GM18499 (cell line): Measurements from ENCODE around the gene PSMC6.
"Not testable (repeated sequence)": the region's sequence is repeated elsewhere in the genome, so short reads cannot be mapped to it uniquely, and the experiment has no call there.

ENCODE experiments used
- ATAC-seq: cut with Tn5 transposase; IDR thresholded peaks from one replicate; pipeline ENCODE4 v1.9.1; 2021; ENCODE audit warnings: moderate number of reproducible peaks; ENCODE audit not compliant: insufficient read depth, unreplicated experiment

The PSMC6 gene

DNA sequence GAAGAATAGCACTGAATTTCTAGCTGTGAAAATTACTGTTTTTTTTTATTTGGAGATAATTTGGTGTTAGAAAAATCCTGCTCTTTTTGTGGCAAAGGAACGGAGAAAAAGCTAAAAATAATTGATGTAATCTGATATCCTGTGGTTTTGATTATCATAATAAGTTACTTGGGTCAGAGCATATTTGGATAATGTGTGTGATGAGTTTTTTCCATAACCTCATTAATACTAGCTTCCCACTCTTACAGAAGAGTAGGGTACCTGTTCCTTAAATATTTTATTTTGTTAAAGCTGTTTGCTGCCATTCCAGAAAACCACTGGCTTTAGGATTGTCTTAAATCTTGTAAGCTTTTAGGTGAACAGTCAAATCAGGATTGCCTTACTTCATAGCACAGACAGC, 4.7 kb downstream of the PSMC6 start:
- no peak for ATAC-seq

DNA sequence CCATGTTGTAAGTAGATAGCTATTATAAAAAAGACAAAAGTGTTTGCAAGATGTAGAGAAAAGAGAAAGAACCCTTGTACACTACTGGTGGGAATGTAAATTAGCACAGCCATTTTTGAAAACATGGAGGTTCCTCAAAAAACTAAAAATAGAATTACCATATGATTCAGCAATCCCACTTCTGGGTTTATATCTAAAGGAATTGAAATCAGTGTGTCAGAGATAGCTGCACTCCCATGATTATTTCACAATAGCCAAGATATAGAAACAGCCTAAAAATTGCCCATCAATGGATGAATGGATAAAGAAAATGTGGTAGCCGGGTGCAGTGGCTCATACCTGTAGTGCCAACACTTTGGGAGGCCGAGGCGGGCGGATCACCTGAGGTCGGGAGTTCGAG, 9.2 kb downstream of the PSMC6 start:
- no peak for ATAC-seq

GRCh38 chr14:52723514-52724359, 16.7 kb downstream of the PSMC6 start:
- ATAC-seq: no peak

GRCh38 chr14:52724360-52724644, 17.3 kb downstream of the PSMC6 start:
- ATAC-seq: no peak

DNA sequence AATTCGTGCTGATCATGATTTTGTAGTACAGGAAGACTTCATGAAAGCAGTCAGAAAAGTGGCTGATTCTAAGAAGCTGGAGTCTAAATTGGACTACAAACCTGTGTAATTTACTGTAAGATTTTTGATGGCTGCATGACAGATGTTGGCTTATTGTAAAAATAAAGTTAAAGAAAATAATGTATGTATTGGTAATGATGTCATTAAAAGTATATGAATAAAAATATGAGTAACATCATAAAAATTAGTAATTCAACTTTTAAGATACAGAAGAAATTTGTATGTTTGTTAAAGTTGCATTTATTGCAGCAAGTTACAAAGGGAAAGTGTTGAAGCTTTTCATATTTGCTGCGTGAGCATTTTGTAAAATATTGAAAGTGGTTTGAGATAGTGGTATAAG, 20.5 kb downstream of the PSMC6 start:
- not testable (repeated sequence) for ATAC-seq

DNA sequence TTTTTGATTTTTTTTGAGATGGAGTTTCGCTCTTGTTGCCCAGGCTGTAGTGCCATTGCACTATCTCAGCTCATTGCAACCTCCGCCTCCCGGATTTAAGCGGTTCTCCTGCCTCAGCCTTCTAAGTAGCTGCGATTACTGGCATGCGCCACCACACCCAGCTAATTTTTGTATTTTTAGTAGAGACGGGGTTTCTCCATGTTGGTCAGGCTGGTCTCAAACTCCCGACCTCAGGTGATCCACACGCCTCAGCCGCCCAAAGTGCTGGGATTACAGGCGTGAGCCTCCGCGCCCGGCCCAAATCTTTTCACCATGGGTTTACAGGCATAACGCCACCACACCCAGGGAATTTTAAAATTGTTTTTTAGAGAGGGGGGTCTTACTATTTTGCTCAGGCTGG, 22.0 kb downstream of the PSMC6 start:
- not testable (repeated sequence) for ATAC-seq

DNA sequence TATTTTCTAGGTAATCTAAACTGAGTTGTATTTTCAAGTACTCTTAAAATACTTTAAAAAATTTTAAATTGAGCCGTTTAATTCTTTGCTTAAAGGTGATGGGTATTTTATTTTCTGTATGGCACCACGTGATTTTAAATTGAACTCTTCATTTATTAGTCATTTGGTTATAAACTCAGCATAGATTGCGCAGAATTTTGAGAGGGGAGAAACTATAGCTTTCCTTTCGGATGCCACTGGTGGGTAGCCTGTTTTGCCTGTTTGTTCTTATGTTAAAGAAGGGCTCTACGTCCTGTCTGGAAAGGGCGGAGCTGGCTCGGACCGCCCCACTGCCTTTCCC, 22.6 kb downstream of the PSMC6 start:
- ATAC-seq: peak; percentile 87

DNA sequence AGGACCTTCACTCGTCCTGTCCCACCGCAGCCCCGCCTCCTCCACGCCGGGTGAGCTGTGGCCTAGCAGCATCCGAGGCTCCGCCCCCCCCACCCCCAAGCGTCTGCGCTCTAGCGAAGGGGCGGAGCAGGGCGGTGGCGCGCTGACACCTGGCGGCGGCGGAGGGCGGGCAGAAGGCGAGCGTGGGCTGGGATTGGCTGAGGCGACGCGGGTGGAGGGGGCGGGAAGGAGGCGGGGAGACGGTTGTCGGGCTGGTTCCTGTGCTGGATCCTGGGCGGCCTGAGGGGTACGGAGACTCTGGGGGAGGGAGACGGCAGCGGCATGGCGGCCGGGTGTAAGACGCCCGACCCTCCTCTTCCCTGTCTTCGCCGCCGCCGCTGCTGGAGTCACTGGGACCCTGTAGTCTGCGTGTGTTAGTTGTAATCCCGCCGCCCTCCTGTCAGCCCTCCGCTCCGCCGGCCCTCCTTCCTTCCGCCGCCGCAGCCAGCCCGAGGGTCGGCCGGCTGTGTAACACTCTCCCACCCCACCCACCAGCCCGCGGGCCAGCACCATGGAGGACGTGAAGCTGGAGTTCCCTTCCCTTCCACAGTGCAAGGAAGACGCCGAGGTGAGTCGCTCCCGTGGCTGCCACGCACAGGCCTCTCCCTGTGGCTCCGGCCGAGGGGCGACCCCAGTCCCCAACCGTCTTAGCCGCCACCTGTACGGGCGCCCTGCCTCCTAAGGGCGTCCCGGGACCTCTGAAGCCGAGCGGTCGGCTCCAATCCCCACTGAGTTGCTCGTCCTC, 23.1 kb downstream of the PSMC6 start, which contains the start of gene STYX:
STYX (plus strand) TSS at position 242 of the 784 bp plus-strand sequence; CDS start at position 551, 309 bp downstream.
- ATAC-seq: peak; percentile 9

DNA sequence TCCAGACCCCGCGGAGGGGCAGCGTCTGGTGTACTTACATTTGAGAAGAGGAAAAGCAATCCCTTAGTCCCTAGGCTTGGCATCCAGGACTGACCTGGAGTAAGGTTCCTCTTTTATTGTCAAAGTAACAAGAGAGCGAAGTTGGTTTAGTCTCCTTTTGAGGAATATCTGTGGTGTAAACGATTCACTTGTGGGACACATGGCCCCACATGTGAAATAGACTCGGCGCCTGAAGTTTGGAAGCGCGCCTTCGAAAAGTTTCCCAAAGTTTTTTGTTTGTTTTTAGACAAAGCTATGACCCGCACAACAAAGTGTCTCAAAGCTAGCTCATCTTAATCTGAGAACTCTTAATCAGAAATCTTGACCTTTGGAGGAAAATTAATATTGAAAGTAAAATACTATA, 23.7 kb downstream of the PSMC6 start:
- ATAC-seq: no peak

DNA sequence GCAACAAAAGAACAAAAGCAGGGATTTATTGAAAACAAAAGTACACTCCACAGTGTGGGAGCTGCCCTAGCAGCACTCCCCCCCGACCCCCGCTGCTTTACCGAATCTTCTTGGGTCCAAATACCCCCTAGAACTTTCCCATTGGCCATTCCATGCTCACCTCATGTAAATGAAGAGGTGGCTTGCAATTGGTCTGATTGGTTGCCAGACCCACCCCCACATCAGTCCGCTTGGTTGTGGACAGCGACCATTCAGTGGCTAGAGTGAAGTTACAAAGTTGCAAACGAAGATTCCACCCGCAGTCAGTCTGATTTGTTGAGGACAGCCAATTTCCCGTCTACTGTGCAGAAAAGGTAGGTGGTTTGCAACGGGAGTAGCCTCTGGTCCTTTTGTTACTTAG, 26.8 kb downstream of the PSMC6 start:
- ATAC-seq: no peak

- ATAC-seq: no peak
Measured at GRCh38 chr14:52735921-52736489, 29.0 kb downstream of the PSMC6 start.

- ATAC-seq: no peak
Measured at GRCh38 chr14:52738409-52738808, 31.4 kb downstream of the PSMC6 start.

- ATAC-seq: no peak
Measured at GRCh38 chr14:52740751-52741150, 33.8 kb downstream of the PSMC6 start.

DNA sequence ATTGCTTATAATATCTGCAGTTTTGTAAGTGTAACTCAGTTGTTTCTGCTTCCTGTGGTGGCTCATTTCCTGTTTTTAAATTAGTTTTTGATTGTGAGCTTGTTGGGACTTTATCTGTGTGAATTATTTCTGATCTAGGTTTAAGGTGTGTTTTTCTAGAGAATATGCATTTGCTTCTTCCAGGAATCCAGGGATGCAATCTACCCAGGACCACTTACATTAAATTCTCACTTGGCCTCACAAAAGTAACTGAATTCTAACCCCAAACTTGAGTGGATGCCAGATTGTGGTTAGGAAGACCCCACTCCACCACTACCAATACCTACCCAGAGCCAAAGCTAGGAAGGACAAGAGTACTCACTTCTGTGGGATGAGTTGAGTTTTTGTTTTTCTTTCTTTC, 34.9 kb downstream of the PSMC6 start:
- no peak for ATAC-seq

DNA sequence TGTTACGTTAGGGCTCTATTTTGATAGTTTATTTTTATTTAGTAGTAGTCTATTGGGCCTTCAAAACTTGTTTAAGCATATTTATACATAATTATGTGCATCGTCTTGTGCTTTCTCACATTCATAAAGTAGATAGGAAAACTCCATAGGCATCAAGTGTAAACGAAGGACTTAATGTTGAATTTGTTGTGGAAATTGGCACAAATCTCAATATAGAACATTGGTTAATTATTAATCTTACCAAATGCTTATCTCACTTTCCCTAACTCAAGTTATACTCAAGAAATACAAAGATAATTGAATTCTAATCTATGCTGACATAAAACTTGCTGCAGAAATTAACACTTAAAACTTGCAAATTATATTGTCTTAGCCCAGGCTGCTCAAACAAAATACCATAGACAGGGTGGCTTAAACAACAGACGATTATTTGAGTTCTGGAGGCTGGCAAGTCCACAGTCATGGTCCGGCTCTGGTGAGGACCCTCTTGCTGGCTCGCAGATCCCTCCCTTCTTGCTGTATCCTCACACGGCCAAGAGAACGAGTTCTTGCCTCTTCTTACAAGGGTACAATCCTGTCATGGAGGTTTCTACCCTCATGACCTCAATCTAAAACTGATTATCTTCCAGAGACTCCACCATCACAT, 41.8 kb downstream of the PSMC6 start:
- no peak for ATAC-seq

DNA sequence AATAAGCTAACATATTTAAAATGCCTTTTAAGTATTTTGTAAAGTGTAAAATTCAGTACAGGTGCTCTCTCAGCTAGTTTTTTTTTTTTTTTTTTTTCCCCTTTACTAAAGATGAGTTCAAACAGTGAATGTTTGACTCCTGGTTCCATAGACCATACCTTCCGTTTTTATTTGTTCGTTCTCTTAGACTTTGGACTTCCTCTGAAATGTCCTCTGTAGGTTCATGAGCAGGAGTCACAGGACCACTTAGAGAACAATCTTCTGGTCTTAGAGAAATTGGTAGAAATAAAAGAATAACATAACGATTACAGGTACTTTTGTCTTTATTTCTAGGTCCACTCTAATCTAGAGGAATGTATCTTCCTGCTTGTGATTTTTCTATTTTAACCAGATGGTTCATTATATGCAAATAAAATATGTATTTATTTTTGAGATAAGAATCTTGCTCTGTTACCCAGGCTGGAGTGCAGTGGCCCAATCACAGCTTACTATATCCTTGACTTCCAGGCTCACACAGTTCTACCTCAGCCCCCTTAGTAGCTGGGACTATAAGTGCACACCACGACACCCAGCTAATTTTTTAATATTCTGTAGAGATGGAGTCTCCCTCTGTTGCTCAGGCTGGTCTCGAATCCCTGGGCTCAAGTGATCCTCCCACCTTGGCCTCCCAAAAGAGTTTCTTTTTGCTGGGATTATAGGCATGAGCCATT, 48.8 kb downstream of the PSMC6 start:
- no peak for ATAC-seq

- no peak for ATAC-seq
Measured at GRCh38 chr14:52759145-52759544, 52.1 kb downstream of the PSMC6 start.

DNA sequence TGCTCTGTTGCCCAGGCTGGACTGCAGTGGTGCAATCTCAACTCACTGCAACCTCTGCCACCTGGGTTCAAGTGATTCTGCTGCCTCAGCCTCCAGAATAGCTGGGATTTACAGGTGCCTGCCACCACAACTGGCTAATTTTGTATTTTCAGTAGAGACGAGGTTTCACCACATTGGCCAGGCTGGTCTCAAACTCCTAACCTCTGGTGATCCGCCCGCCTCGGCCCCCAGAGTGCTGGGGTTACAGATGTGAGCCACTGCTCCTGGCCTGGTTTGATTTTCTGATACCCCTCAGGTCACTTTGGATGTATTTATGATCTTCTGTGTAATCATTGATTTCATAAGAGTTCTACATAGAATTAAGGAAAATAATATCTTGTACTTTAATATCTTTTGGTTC, 55.9 kb downstream of the PSMC6 start:
- not testable (repeated sequence) for ATAC-seq

DNA sequence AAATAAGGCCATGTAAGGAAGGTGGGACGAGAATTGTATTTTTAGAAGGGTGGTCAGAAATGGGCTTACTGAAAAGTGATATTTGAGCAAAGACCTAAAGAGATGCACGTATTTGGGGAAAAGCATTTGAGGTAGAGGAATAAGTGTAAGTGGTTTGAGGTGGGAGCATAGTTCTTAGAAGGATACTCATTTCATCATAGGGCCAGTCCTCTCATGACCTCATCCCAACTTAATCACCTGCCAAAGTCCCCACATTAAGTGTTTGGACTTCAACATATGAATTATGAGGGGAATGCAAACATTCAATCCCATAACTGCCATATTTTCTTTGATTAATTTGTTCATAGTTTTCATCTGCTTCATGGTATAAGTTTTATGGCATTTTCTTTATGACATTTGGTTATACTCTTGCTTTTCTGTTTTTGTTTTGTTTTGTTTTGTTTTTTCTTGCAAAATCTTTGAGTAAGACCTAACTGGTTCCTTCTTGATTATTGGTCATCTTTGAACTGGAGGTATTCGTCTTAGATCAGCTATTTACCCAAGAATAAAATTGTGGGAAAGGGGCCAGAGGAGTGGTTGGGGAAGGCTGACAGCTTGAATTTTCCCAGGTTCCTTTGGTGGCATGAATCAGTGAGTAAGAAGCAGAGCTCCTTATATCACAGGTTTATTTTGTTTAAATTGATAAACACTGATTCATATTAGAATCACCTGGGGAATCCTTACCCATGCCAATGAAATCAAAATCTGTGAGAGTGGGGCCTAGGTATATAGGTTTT, 60.2 kb downstream of the PSMC6 start:
- ATAC-seq: no peak

GRCh38 chr14:52769887-52770286, 62.9 kb downstream of the PSMC6 start:
- no peak for ATAC-seq
